IPS-11a (cell line): Measurements from ENCODE around the gene MCF2L2.

Source experiments
- H3K4me3 ChIP-seq: one replicate; pipeline ENCODE4 v1.5.1; 2013; ENCODE audit warnings: low read depth, low read length, control low read depth

The MCF2L2 gene

GRCh38 chr3:183298701-183299153, 129.7 kb downstream of the MCF2L2 start:
- no peak overlapping the region for H3K4me3 ChIP-seq

GRCh38 chr3:183296944-183297343, 131.5 kb downstream of the MCF2L2 start:
- no peak overlapping the region for H3K4me3 ChIP-seq

- no peak overlapping the region for H3K4me3 ChIP-seq
Observed at GRCh38 chr3:183295211-183295610, 133.2 kb downstream of the MCF2L2 start.

GRCh38 chr3:183293966-183294365, 134.5 kb downstream of the MCF2L2 start:
- no peak overlapping the region for H3K4me3 ChIP-seq

- H3K4me3 ChIP-seq, result no peak overlapping the region
Observed at GRCh38 chr3:183291497-183292031, 136.9 kb downstream of the MCF2L2 start.

- H3K4me3 ChIP-seq, result no peak overlapping the region
Observed at GRCh38 chr3:183290216-183290615, 138.2 kb downstream of the MCF2L2 start.

GRCh38 chr3:183288117-183288516, 140.3 kb downstream of the MCF2L2 start:
- no peak overlapping the region for H3K4me3 ChIP-seq

- H3K4me3 ChIP-seq, result no peak overlapping the region
Observed at GRCh38 chr3:183287301-183287971, 141.0 kb downstream of the MCF2L2 start.

GRCh38 chr3:183285828-183286457, 142.5 kb downstream of the MCF2L2 start:
- no peak overlapping the region for H3K4me3 ChIP-seq

GRCh38 chr3:183285318-183285717, 143.1 kb downstream of the MCF2L2 start:
- no peak overlapping the region for H3K4me3 ChIP-seq

- no peak overlapping the region for H3K4me3 ChIP-seq
Observed at GRCh38 chr3:183284570-183284969, 143.8 kb downstream of the MCF2L2 start.

- H3K4me3 ChIP-seq, result no peak overlapping the region
Observed at GRCh38 chr3:183283886-183284285, 144.5 kb downstream of the MCF2L2 start.

- H3K4me3 ChIP-seq, result no peak overlapping the region
Observed at GRCh38 chr3:183281126-183281797, 147.2 kb downstream of the MCF2L2 start.

GRCh38 chr3:183279371-183279770, 149.0 kb downstream of the MCF2L2 start:
- no peak overlapping the region for H3K4me3 ChIP-seq

- H3K4me3 ChIP-seq, result no peak overlapping the region
Observed at GRCh38 chr3:183278479-183279088, 149.8 kb downstream of the MCF2L2 start.

- no peak overlapping the region for H3K4me3 ChIP-seq
Observed at GRCh38 chr3:183277260-183277659, 151.2 kb downstream of the MCF2L2 start.

- H3K4me3 ChIP-seq, result no peak overlapping the region
Observed at GRCh38 chr3:183275937-183276336, 152.5 kb downstream of the MCF2L2 start.

GRCh38 chr3:183275418-183275817, 153.0 kb downstream of the MCF2L2 start:
- H3K4me3 ChIP-seq, result no peak overlapping the region

- no peak overlapping the region for H3K4me3 ChIP-seq
Observed at GRCh38 chr3:183274609-183275008, 153.8 kb downstream of the MCF2L2 start.

- H3K4me3 ChIP-seq, result no peak overlapping the region
Observed at GRCh38 chr3:183272791-183273190, 155.6 kb downstream of the MCF2L2 start.

GRCh38 chr3:183272142-183272541, 156.3 kb downstream of the MCF2L2 start:
- no peak overlapping the region for H3K4me3 ChIP-seq
